GM21619 (cell line): ENCODE measurements around the gene AGR3.

Experiments used
- ATAC-seq: cut with Tn5 transposase; IDR thresholded peaks from one replicate; pipeline ENCODE4 v1.9.1; 2021; ENCODE audit not compliant: unreplicated experiment

Gene AGR3

GRCh38 chr7:16881844-16882243 lies at the start of gene AGR3:
TSS of gene AGR3 (minus strand) at chr7:16881983. CDS start at chr7:16878618, 3,365 bp downstream.
- no peak for ATAC-seq

- ATAC-seq = no peak
These were observed 49.2 kb upstream of the AGR3 start for GRCh38 chr7:16930946-16931345.

GRCh38 chr7:16929146-16929762 lies 47.5 kb upstream of the AGR3 start:
- peak; percentile 74 for ATAC-seq

GRCh38 chr7:16926861-16927260 lies 45.1 kb upstream of the AGR3 start:
- no peak for ATAC-seq

- peak; percentile 56 for ATAC-seq
These were observed 44.5 kb upstream of the AGR3 start for GRCh38 chr7:16926283-16926682.

- ATAC-seq = no peak
These were observed 43.8 kb upstream of the AGR3 start for GRCh38 chr7:16925609-16926008.

GRCh38 chr7:16923019-16923418 lies 41.2 kb upstream of the AGR3 start:
- ATAC-seq = no peak

- ATAC-seq = no peak
These were observed 40.0 kb upstream of the AGR3 start for GRCh38 chr7:16921644-16922257.

GRCh38 chr7:16921151-16921550 lies 39.4 kb upstream of the AGR3 start:
- no peak for ATAC-seq

GRCh38 chr7:16919440-16919839 lies 37.7 kb upstream of the AGR3 start:
- no peak for ATAC-seq

- no peak for ATAC-seq
These were observed 36.6 kb upstream of the AGR3 start for GRCh38 chr7:16918288-16918895.

- ATAC-seq = no peak
These were observed 35.0 kb upstream of the AGR3 start for GRCh38 chr7:16916738-16917137.

- no peak for ATAC-seq
These were observed 34.4 kb upstream of the AGR3 start for GRCh38 chr7:16916105-16916639.

- ATAC-seq = no peak
These were observed 33.6 kb upstream of the AGR3 start for GRCh38 chr7:16915405-16915804.

GRCh38 chr7:16914771-16915170 lies 33.0 kb upstream of the AGR3 start:
- ATAC-seq = no peak

- no peak for ATAC-seq
These were observed 31.9 kb upstream of the AGR3 start for GRCh38 chr7:16913643-16914042.

- no peak for ATAC-seq
These were observed 30.8 kb upstream of the AGR3 start for GRCh38 chr7:16912540-16912939.

- no peak for ATAC-seq
These were observed 26.8 kb upstream of the AGR3 start for GRCh38 chr7:16908561-16908960.

GRCh38 chr7:16905300-16906044 lies 23.7 kb upstream of the AGR3 start:
- ATAC-seq = no peak

- ATAC-seq = no peak
These were observed 22.3 kb upstream of the AGR3 start for GRCh38 chr7:16904076-16904475.

GRCh38 chr7:16900209-16900768 lies 18.5 kb upstream of the AGR3 start:
- ATAC-seq = no peak
